Activated CD8-positive, alpha-beta T cell treated with anti-CD3 and anti-CD28 coated beads for 36 hours (primary cell): Measurements from ENCODE around the gene CLCN6. TPM values are rescaled to one million over a fixed set of nuclear protein-coding genes. Genes with fewer than 3 reads are reported as not detected.

Experiments used
- ATAC-seq: fragments of 200-7000 bp; cut with Tn5 transposase; one replicate; pipeline ENCODE4 v1.10.0; 2021; ENCODE audit warnings: mild to moderate bottlenecking, moderate library complexity
- CTCF ChIA-PET: fragments of 350-600 bp; sonication (Branson Sonifier 250); formaldehyde crosslinking; loops from one replicate; lab custom pipeline; 2021; ENCODE audit warnings: antibody characterized with exemption; lab: Charles Lee
- POLR2A ChIA-PET: fragments of 350-600 bp; sonication (Branson Sonifier 250); formaldehyde crosslinking; loops from one replicate; lab custom pipeline; 2021; ENCODE audit warnings: antibody characterized with exemption; lab: Charles Lee
- DNase-seq: peaks from one replicate; pipeline ENCODE4 v3.0.0-alpha.2; 2020
- H3K27ac Mint-ChIP-seq: one replicate; pipeline ENCODE4 v1.8.0; 2021; ENCODE audit warnings: mild to moderate bottlenecking, mixed read lengths
- H3K27me3 Mint-ChIP-seq: one replicate; pipeline ENCODE4 v1.8.0; 2021; ENCODE audit warnings: mixed read lengths
- H3K36me3 Mint-ChIP-seq: one replicate; pipeline ENCODE4 v1.8.0; 2021; ENCODE audit warnings: low read depth, mixed read lengths
- H3K4me1 Mint-ChIP-seq: one replicate; pipeline ENCODE4 v1.8.0; 2021; ENCODE audit warnings: low read depth, mixed read lengths
- H3K4me3 Mint-ChIP-seq: one replicate; pipeline ENCODE4 v1.8.0; 2021; ENCODE audit warnings: mild to moderate bottlenecking, moderate library complexity, mixed read lengths
- H3K9me3 Mint-ChIP-seq: one replicate; pipeline ENCODE4 v1.8.0; 2021; ENCODE audit warnings: mixed read lengths
- intact Hi-C: fragments of 100-400 bp; cut with micrococcal nuclease; formaldehyde crosslinking; loops from one replicate; pipeline ENCODE4 v1.10.0; 2022
- total RNA-seq, 2 experiments: library from RNA; stranded (reverse); gene quantifications; one replicate each; pipeline ENCODE4 v1.2.3, GENCODE V29; 2021
- TF ChIP-seq, protein P1 (sequence below): fragments of 200-600 bp; IDR thresholded peaks from one replicate; pipeline ENCODE4 v1.8.0; 2022; ENCODE audit warnings: antibody characterized with exemption, mild to moderate bottlenecking

CLCN6 gene
- total RNA-seq, 2 experiments from 2014 or later: 10.8 to 12.2 TPM

DNA sequence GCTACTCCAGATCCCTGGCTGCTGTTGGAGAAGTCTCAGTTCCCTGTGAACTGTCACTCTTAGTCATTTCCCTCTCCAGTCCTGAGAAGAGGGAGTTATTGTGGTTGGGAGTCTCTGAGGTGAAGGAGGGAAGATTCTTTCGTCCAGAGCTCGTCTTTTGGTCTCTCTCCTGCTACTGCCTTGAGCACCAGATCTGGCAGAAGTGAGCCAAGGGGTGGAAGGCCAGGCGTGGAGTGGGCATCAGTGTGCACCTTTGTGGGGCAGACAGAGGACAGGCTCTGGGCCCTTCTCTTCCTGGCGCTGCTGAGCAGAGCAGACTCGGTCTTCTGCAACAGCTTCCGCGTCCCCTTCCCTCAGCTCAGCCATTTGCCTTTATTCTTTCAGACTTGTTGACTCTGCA is 19.1 kb downstream of the CLCN6 start:
- no peak overlapping the region for H3K4me3 Mint-ChIP-seq
- no peak for ATAC-seq
- H3K4me1 Mint-ChIP-seq: no peaks in the 10 kb centered on the region
- intact Hi-C loops: no loop called here
- ChIA-PET CTCF (no interaction called here), POLR2A (interaction anchor here (1.0 to 3.0 kb wide), 2 partner anchors 83 to 85 kb away, joined by 4 to 12 read pairs; no protein-coding TSS in a partner anchor)
- TF ChIP-seq, protein P1, sequence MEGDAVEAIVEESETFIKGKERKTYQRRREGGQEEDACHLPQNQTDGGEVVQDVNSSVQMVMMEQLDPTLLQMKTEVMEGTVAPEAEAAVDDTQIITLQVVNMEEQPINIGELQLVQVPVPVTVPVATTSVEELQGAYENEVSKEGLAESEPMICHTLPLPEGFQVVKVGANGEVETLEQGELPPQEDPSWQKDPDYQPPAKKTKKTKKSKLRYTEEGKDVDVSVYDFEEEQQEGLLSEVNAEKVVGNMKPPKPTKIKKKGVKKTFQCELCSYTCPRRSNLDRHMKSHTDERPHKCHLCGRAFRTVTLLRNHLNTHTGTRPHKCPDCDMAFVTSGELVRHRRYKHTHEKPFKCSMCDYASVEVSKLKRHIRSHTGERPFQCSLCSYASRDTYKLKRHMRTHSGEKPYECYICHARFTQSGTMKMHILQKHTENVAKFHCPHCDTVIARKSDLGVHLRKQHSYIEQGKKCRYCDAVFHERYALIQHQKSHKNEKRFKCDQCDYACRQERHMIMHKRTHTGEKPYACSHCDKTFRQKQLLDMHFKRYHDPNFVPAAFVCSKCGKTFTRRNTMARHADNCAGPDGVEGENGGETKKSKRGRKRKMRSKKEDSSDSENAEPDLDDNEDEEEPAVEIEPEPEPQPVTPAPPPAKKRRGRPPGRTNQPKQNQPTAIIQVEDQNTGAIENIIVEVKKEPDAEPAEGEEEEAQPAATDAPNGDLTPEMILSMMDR: no peak
- H3K9me3 Mint-ChIP-seq: no peaks in the 10 kb centered on the region
- peaks cover 5% of the 10 kb centered on the region for H3K36me3 Mint-ChIP-seq
- DNase-seq: no peak
- H3K27me3 Mint-ChIP-seq: no peaks in the 10 kb centered on the region
- no peak overlapping the region for H3K27ac Mint-ChIP-seq

DNA sequence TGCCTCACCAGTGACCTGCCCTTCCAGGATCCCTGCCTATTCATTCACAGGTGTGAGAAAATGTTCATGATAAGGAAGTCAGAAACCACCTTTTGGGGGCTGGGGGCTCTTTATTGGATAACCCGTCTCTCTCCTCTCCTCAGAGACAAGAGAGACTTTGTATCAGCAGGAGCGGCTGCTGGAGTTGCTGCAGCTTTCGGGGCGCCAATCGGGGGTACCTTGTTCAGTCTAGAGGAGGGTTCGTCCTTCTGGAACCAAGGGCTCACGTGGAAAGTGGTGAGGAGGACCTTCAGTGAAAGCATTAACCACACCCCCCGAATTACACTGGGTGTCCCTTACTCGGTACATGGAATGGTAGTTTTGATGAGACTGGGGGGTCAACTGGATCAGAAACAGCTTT is 21.0 kb downstream of the CLCN6 start:
- H3K27ac Mint-ChIP-seq: no peak overlapping the region
- TF ChIP-seq, protein P1: no peak
- no peaks in the 10 kb centered on the region for H3K4me1 Mint-ChIP-seq
- no peaks in the 10 kb centered on the region for H3K9me3 Mint-ChIP-seq
- intact Hi-C loops: no loop called here
- peaks cover 5% of the 10 kb centered on the region for H3K36me3 Mint-ChIP-seq
- DNase-seq: no peak
- no peak overlapping the region for H3K4me3 Mint-ChIP-seq
- H3K27me3 Mint-ChIP-seq: no peaks in the 10 kb centered on the region
- no peak for ATAC-seq
- ChIA-PET CTCF (interaction anchor here (2.7 kb wide), 1 partner anchor 11 kb away, joined by 13 read pairs; no protein-coding TSS in a partner anchor), POLR2A (interaction anchor here (1.2 kb wide), 1 partner anchor 81 kb away, joined by 5 read pairs; no protein-coding TSS in a partner anchor)

DNA sequence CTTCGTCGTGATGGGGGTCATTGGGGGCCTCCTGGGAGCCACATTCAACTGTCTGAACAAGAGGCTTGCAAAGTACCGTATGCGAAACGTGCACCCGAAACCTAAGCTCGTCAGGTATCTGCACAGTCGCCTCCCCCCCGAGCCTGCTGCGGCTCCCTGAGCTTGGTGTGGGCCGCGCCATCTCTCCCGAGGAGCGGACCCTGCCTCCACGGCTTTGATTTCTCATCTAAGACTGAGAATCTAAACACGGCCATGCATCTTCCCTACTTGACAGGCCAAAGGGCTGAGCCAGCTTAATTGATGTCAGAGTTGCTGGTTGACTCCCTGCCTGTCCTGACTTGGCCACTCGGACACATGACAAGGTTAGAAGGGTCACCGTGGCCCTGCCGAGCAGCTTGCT is 22.5 kb downstream of the CLCN6 start:
- Mint-ChIP-seq H3K36me3 (peaks cover 5% of the 10 kb centered on the region), H3K9me3 (no peaks in the 10 kb centered on the region), H3K27ac (no peak overlapping the region), H3K27me3 (no peaks in the 10 kb centered on the region), H3K4me1 (no peaks in the 10 kb centered on the region), H3K4me3 (no peak overlapping the region)
- ChIA-PET POLR2A (interaction anchor here (0.6 to 2.1 kb wide), 3 partner anchors 79 to 603 kb away, joined by 3 to 11 read pairs (median 3); no protein-coding TSS in a partner anchor), CTCF (interaction anchor here (2.7 kb wide), 1 partner anchor 9 kb away, joined by 13 read pairs; no protein-coding TSS in a partner anchor)
- DNase-seq (no peak), ATAC-seq (no peak)
- TF ChIP-seq, protein P1: no peak
- intact Hi-C loops: no loop called here

DNA sequence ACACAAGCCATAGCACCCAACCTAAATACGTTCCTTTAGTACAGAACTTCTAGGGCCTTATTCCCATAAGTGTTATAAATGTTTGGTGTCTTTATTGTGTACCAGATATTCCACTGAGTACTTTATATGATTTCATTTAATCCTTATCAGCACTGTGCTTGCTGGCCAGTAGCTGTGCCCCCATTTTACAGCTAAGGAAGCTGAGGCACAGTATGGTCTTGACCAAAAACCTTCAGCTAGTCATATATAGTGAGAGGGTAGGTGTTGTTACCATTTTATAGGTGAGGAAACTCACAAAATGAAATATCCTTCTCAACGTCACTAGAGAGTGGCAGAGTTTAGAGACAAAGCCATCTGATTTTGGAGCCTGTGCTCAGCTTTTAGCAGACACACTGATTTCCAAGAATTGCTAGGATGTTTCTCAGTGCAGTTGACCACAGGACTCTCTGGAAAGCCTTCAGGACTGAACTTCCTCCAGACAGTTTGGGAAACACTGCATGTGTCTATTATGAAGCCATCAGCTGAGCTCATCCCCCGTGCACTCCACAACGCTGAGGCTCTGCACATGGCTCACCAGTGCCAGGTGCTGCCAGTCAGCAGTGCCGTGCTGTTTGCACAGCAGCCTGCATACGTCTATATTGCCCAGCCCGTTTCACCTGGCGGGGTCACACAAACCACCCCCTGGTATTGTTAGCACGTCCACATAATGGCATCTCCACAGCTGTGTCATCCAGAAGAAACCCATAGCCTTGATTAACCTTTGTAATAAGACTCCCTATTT is 26.1 kb downstream of the CLCN6 start:
- POLR2A ChIA-PET: interaction anchor here (4.6 kb wide), 1 partner anchor 77 kb away, joined by 24 read pairs; no protein-coding TSS in a partner anchor
- DNase-seq (no peak), ATAC-seq (no peak)
- no peaks in the 10 kb centered on the region for H3K27me3 Mint-ChIP-seq
- H3K4me1 Mint-ChIP-seq: no peaks in the 10 kb centered on the region
- no peaks in the 10 kb centered on the region for H3K9me3 Mint-ChIP-seq
- TF ChIP-seq, protein P1: no peak
- H3K4me3 Mint-ChIP-seq: no peak overlapping the region
- peaks cover 16% of the 10 kb centered on the region for H3K36me3 Mint-ChIP-seq
- H3K27ac Mint-ChIP-seq: no peak overlapping the region
- intact Hi-C loops: no loop called here
- CTCF ChIA-PET: interaction anchor here (0.6 to 1.4 kb wide), 2 partner anchors 61 to 361 kb away, joined by 3 read pairs; no protein-coding TSS in a partner anchor

DNA sequence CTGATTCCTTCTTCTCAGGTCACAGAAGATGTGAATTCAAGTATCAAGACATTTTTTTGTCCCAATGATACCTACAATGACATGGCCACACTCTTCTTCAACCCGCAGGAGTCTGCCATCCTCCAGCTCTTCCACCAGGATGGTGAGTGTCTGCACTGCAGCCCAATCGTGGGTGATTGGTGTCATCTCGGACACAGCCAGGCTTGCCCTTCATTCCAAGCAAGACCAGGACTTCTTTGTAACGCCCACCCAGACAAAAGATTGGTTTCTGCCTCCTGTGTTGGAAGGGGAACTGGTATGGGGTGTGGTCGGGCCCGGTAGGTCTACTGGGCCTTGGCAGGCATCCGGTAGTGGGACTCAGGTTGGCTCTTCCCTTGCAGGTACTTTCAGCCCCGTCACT is 27.5 kb downstream of the CLCN6 start:
- ChIA-PET POLR2A (interaction anchor here (4.6 kb wide), 1 partner anchor 75 kb away, joined by 24 read pairs; no protein-coding TSS in a partner anchor), CTCF (no interaction called here)
- Mint-ChIP-seq H3K9me3 (no peaks in the 10 kb centered on the region), H3K36me3 (peaks cover 21% of the 10 kb centered on the region), H3K4me1 (no peaks in the 10 kb centered on the region), H3K4me3 (no peak overlapping the region), H3K27ac (no peak overlapping the region), H3K27me3 (no peaks in the 10 kb centered on the region)
- intact Hi-C loops: no loop called here
- ATAC-seq (no peak), DNase-seq (no peak)
- TF ChIP-seq, protein P1: no peak
